Esophagus squamous epithelium (tissue), 5 donors: Measurements from ENCODE around the gene PATL1. TPM values are rescaled to one million over a fixed set of nuclear protein-coding genes. Genes with fewer than 3 reads are reported as not detected.
"Not testable (repeated sequence)": the region's sequence is repeated elsewhere in the genome, so short reads cannot be mapped to it uniquely, and the experiment has no call there.

ENCODE experiments used
- DNase-seq: peaks from one replicate; lab custom pipeline; 2025; lab: John Stamatoyannopoulos, UW
- H3K27ac ChIP-seq, 4 donors: fragments of 200-600 bp; sonication (generic); one replicate each; pipeline ENCODE4 v1.5.1; 2016 to 2019; ENCODE audit warnings: mild to moderate bottlenecking in 1 of 4
- H3K27me3 ChIP-seq, 4 donors: fragments of 200-600 bp; sonication (generic); 1 replicate in 3 of 4; 2 replicates in 1 of 4; pipeline versions ENCODE4 v1.5.1 to v1.6.0; 2017 to 2021; ENCODE audit warnings: antibody characterized with exemption in 1 of 4
- H3K36me3 ChIP-seq, 3 donors: fragments of 200-600 bp; sonication (generic); one replicate each; pipeline ENCODE4 v1.5.1; 2016 to 2019
- H3K4me1 ChIP-seq, 3 donors: fragments of 200-600 bp; sonication (generic); one replicate each; pipeline ENCODE4 v1.5.1; 2017 to 2019
- H3K4me3 ChIP-seq, 4 donors: fragments of 200-600 bp; sonication (generic); 1 replicate in 3 of 4; 2 replicates in 1 of 4; pipeline ENCODE4 v1.5.1; 2016 to 2019; ENCODE audit warnings: mild to moderate bottlenecking in 2 of 4, moderate library complexity in 1 of 4
- H3K9me3 ChIP-seq, 3 donors: fragments of 200-600 bp; sonication (generic); one replicate each; pipeline ENCODE4 v1.5.1; 2016 to 2019
- CTCF ChIP-seq, 6 experiments: fragments of 450-650 bp in 4 of 6; fragments of 200-600 bp in 2 of 6; sonication (generic) in 2 of 6; IDR thresholded peaks; one replicate each; pipeline ENCODE4 v1.5.1; 2016 to 2019; ENCODE audit warnings: antibody characterized with exemption in 6 of 6, mild to moderate bottlenecking in 4 of 6, moderate library complexity in 4 of 6
- POLR2A ChIP-seq, 4 donors: fragments of 450-650 bp; IDR thresholded peaks; one replicate each; pipeline ENCODE4 v1.6.1; 2017; ENCODE audit warnings: antibody characterized with exemption in 4 of 4, mild to moderate bottlenecking in 4 of 4, moderate library complexity in 3 of 4
- WGBS, 2 donors: methylation state at CpG; one replicate each; pipeline ENCODE4 v1.1.5; 2018; 5-methylcytosine and 5-hydroxymethylcytosine counted together
- intact Hi-C: fragments of 100-400 bp; cut with DNase I; formaldehyde crosslinking; loops from one replicate; pipeline ENCODE4 v1.15.0; 2022
- total RNA-seq, 4 donors: library from RNA; depleted of rRNA; stranded (reverse); fragments of >200 nt; gene quantifications; one replicate each; pipeline ENCODE4 v1.1.0, GENCODE V29; 2016
- donor health status: DM: yes; HTN: yes; CAD: no.

Gene PATL1
- total RNA-seq, 4 donors from 2014 or later: 11.2 to 17.9 (median 15.3) TPM

- TF ChIP-seq POLR2A (IDR thresholded peaks at IDR 0.05): no peak
- no peak for TF ChIP-seq CTCF (IDR thresholded peaks at IDR 0.05)
- peaks cover 0 to 33% (median 0%) of the 10 kb centered on the region in 3 donors for H3K36me3 ChIP-seq
- no peaks in the 10 kb centered on the region for H3K27me3 ChIP-seq
- no peak for DNase-seq
- intact Hi-C loops: no loop called here
- 87 to 95% methylated on average over 2 of the region's 2 CpGs for WGBS, 2 donors
- no peaks in the 10 kb centered on the region for H3K4me1 ChIP-seq
- H3K27ac ChIP-seq: no peak overlapping the region
- H3K9me3 ChIP-seq: no peaks in the 10 kb centered on the region
- no peak overlapping the region for H3K4me3 ChIP-seq
Observed at GRCh38 chr11:59630493-59630892, 38.3 kb downstream of the PATL1 start.

DNA sequence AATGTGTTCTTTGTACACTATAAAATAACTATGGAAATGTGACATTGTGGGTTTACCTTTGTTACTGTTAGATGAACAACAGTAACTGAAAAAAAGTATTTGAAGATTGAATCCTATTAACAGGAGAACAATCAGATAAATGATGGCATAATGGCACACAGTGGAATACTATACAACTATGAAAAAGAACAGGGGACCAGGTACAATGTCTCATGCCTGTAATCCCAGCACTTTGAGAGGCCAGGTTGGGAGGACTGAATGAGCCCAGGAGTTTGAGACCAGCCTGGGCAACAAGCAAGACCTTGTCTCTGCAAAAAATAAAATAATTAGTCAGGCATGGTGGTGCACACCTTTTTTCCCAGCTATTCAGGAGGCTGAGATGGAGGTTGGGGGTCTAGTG, 38.8 kb downstream of the PATL1 start:
- Histone ChIP-seq H3K9me3 (no peaks in the 10 kb centered on the region), H3K27ac (no peak overlapping the region), H3K4me1 (no peaks in the 10 kb centered on the region), H3K36me3 (peaks cover 0 to 28% (median 0%) of the 10 kb centered on the region in 3 donors), H3K27me3 (no peaks in the 10 kb centered on the region), H3K4me3 (no peak overlapping the region)
- intact Hi-C loops: no loop called here
- TF ChIP-seq POLR2A (IDR thresholded peaks at IDR 0.05): no peak
- TF ChIP-seq CTCF (IDR thresholded peaks at IDR 0.05): no peak
- DNase-seq: no peak

- H3K27ac ChIP-seq, H3K9me3 ChIP-seq, H3K27me3 ChIP-seq, H3K4me1 ChIP-seq, DNase-seq, H3K4me3 ChIP-seq, intact Hi-C loops: not testable (repeated sequence)
- 87 to 96% methylated on average over 4 of the region's 4 CpGs for WGBS, 2 donors
- H3K36me3 ChIP-seq: peaks cover 0 to 22% (median 0%) of the 10 kb centered on the region in 3 donors
Observed at GRCh38 chr11:59626969-59627368, 41.9 kb downstream of the PATL1 start.

DNA sequence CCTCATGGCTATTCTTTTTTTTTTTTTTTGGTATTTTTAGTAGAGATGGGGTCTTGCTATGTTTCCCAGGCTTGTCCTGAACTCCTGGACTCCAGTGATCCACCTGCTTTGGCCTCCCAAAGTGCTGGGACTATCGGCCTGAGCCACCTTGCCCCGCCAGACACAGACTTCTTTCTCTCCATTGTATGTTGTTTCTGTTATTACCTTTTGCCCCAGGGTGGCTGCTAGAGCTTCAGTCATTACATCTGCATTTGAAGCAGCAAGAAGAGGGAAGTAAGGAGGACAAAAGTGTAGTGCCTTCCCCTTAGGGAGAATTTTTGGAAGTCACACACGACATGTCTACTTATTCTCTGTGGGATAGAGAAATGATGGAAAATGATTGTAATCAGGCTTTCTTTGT, 43.1 kb downstream of the PATL1 start:
- no peaks in the 10 kb centered on the region for H3K27me3 ChIP-seq
- peaks cover 0 to 11% (median 0%) of the 10 kb centered on the region in 3 donors for H3K36me3 ChIP-seq
- 71 to 79% methylated on average over 1 to 3 of the region's 3 CpGs for WGBS, 2 donors
- no peak for DNase-seq
- H3K4me1 ChIP-seq: no peaks in the 10 kb centered on the region
- no peak overlapping the region for H3K4me3 ChIP-seq
- no peak overlapping the region for H3K27ac ChIP-seq
- TF ChIP-seq POLR2A (IDR thresholded peaks at IDR 0.05): no peak
- TF ChIP-seq CTCF (IDR thresholded peaks at IDR 0.05): no peak
- H3K9me3 ChIP-seq: no peaks in the 10 kb centered on the region
- intact Hi-C loops: no loop called here

DNA sequence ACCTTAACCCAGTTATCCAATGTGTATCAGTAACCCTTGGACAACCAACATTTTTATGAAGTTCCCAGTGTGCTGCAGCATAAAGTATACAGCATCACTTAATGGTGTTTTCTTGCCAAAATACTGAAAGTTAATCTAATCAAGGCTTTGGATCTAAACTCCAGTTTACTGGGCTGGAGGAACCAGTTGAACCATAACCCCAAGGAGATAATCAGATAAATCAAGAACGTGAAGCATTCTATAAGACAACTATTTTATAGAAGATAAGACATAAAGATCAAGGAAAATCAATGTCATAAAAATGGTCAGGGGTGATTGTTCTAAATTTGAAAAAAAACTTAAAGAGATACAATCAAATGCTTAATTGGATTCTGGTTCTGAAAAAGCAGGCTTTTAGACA, 51.0 kb downstream of the PATL1 start:
- intact Hi-C loops: no loop called here
- Histone ChIP-seq H3K36me3 (no peaks in the 10 kb centered on the region), H3K4me3 (no peak overlapping the region), H3K4me1 (peaks cover 15 to 30% (median 17%) of the 10 kb centered on the region in 3 donors), H3K9me3 (no peaks in the 10 kb centered on the region), H3K27ac (no peak overlapping the region), H3K27me3 (no peaks in the 10 kb centered on the region)
- no peak for DNase-seq
- TF ChIP-seq POLR2A (IDR thresholded peaks at IDR 0.05) (no peak), CTCF (IDR thresholded peaks at IDR 0.05) (no peak)
- WGBS, 2 donors: 68 to 76% methylated on average over 1 of the region's 1 CpG
